OCI-LY1 (cell line): ENCODE data around the gene PRR5.
A peak's percentile ranks its signal among the peaks of the same experiment; 100 is the strongest.

ENCODE experiments used
- H2AFZ ChIP-seq: fragments of 200-600 bp; sonication (generic), shearing (Covaris generic); 2 replicates; pipeline ENCODE4 v1.6.0; 2014; ENCODE audit warnings: antibody characterized with exemption, mild to moderate bottlenecking, low read length
- H3F3A ChIP-seq: fragments of 200-600 bp; sonication (generic), shearing (Covaris generic); 2 replicates; pipeline ENCODE4 v1.6.0; 2014; ENCODE audit warnings: mild to moderate bottlenecking, antibody characterized with exemption, low read length, moderate library complexity; ENCODE audit not compliant: insufficient read depth
- H3K27ac ChIP-seq: fragments of 200-600 bp; sonication (generic); 2 replicates; pipeline ENCODE4 v1.5.1; 2014; ENCODE audit warnings: low read length, mixed run types, mild to moderate bottlenecking, low read depth; ENCODE audit not compliant: poor library complexity, severe bottlenecking
- H3K27me3 ChIP-seq: fragments of 200-600 bp; sonication (generic); 2 replicates; pipeline ENCODE4 v1.6.0; 2014; ENCODE audit warnings: antibody characterized with exemption, mild to moderate bottlenecking, low read length, moderate library complexity; ENCODE audit not compliant: insufficient read depth
- H3K36me3 ChIP-seq: fragments of 200-600 bp; sonication (generic); 2 replicates; pipeline ENCODE4 v1.6.1; 2014; ENCODE audit warnings: mild to moderate bottlenecking, antibody characterized with exemption, low read length, moderate library complexity, mixed read lengths; ENCODE audit not compliant: insufficient read depth
- H3K4me1 ChIP-seq: fragments of 200-600 bp; sonication (generic); 2 replicates; pipeline ENCODE4 v1.5.1; 2014; ENCODE audit warnings: mild to moderate bottlenecking, low read length, moderate library complexity; ENCODE audit not compliant: insufficient read depth, severe bottlenecking
- H3K4me2 ChIP-seq: fragments of 200-600 bp; sonication (generic), shearing (Covaris generic); 2 replicates; pipeline ENCODE4 v1.6.1; 2014; ENCODE audit warnings: low read length
- H3K4me3 ChIP-seq: fragments of 200-600 bp; sonication (generic); 2 replicates; pipeline ENCODE4 v1.5.1; 2014; ENCODE audit warnings: low read length, low read depth, mild to moderate bottlenecking, mixed read lengths; ENCODE audit not compliant: poor library complexity, severe bottlenecking
- H3K79me2 ChIP-seq: fragments of 200-600 bp; shearing (Covaris generic); 2 replicates; pipeline ENCODE4 v1.6.1; 2016; ENCODE audit warnings: mixed run types, low read length, mixed read lengths; ENCODE audit not compliant: insufficient read depth
- H3K9ac ChIP-seq: fragments of 200-600 bp; sonication (generic), shearing (Covaris generic); 2 replicates; pipeline ENCODE4 v1.6.1; 2014; ENCODE audit warnings: mild to moderate bottlenecking, low read length, mixed read lengths
- H3K9me2 ChIP-seq: fragments of 200-600 bp; sonication (generic), shearing (Covaris generic); 2 replicates; pipeline ENCODE4 v1.6.1; 2014; ENCODE audit warnings: low read depth, mild to moderate bottlenecking, low read length, mixed read lengths
- H3K9me3 ChIP-seq: fragments of 200-600 bp; shearing (Covaris generic); 2 replicates; pipeline ENCODE4 v1.6.1; 2014; ENCODE audit warnings: low read length, mixed read lengths
- H4K20me1 ChIP-seq: fragments of 200-600 bp; sonication (generic), shearing (Covaris generic); 2 replicates; pipeline ENCODE4 v1.6.0; 2016; ENCODE audit warnings: mild to moderate bottlenecking, low read length; ENCODE audit not compliant: insufficient read depth
- CTCF ChIP-seq: fragments of 200-600 bp; sonication (generic), shearing (Covaris generic); IDR thresholded peaks from 2 replicates; pipeline ENCODE4 v1.5.1; 2017; ENCODE audit warnings: mild to moderate bottlenecking, antibody characterized with exemption, low read length, moderate library complexity, mixed read lengths
- EZH2 ChIP-seq: fragments of 200-600 bp; sonication (generic), shearing (Covaris generic); IDR thresholded peaks from 2 replicates; pipeline ENCODE4 v1.8.0; 2017; ENCODE audit warnings: borderline replicate concordance, mixed run types, mild to moderate bottlenecking, antibody characterized with exemption, low read length, moderate library complexity, mixed read lengths

PRR5 gene

DNA sequence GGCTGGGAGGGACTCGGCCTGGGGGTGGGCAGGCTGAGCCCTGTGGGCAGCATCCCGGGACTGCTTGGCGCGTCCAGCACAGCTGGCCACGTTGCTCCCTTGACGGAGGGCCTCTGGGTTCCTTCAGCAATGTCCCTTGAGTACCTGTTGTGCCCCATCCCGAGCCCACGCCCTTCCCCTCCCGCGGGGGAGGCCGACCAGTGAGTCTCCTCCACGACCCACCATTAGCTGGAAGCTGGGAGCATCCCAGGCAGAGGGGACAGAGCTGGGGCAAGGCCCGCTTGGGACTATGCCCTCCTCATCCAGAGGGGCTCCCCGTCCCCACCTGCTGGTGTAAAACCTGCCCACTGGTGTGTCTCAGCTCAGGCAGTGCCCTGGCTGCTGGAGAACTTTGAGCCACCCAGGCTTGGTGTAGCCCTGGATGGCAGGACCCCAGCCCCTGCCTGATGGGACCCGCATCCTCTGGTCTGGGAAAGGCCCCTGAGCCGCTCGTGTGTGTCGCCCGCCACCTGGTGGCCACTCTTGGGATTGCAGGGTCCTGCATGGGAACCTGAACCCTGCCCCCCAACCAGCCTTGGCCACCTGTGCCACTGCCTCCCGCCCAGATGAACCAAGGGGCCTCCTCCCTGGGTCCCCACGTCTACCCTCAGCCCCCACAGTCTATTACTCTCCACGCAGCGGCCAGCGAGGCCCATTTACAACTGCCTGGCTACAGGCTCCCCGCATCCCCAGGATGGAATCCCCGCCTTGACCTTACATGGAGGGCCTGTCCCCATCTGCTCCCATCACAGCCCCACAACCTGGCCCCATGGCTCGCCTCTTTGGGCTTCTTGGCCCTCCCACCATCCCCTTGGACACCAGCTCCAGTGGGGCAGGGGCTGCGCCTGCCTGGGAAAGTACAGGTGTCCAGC lies 33.8 kb downstream of the PRR5 start:
- Histone ChIP-seq H3K9me3 (no peaks in the 10 kb centered on the region), H3K4me1 (no peaks in the 10 kb centered on the region), H3K4me2 (no peak overlapping the region), H3K4me3 (no peak overlapping the region), H3K27ac (no peak overlapping the region), H3K9ac (no peak overlapping the region), H3K36me3 (no peaks in the 10 kb centered on the region), H2AFZ (no peak overlapping the region), H4K20me1 (no peaks in the 10 kb centered on the region), H3F3A (no peaks in the 10 kb centered on the region), H3K9me2 (no peaks in the 10 kb centered on the region), H3K79me2 (no peaks in the 10 kb centered on the region), H3K27me3 (0 out of 2 replicates have a peak, but pooled peaks cover 2% of the 10 kb centered on the region)
- TF ChIP-seq EZH2 (no peak), CTCF (peak; percentile 84)

- H3K27ac ChIP-seq, result no peak overlapping the region
- H3K9ac ChIP-seq, result no peak overlapping the region
- 0 out of 2 replicates have a peak, but pooled peaks cover 2% of the 10 kb centered on the region for H3K27me3 ChIP-seq
- H4K20me1 ChIP-seq, result no peaks in the 10 kb centered on the region
- H3K79me2 ChIP-seq, result no peaks in the 10 kb centered on the region
- H3K4me2 ChIP-seq, result no peak overlapping the region
- no peak overlapping the region for H3K4me3 ChIP-seq
- H3K4me1 ChIP-seq, result no peaks in the 10 kb centered on the region
- no peaks in the 10 kb centered on the region for H3F3A ChIP-seq
- no peaks in the 10 kb centered on the region for H3K9me3 ChIP-seq
- no peak for TF ChIP-seq EZH2
- no peak for TF ChIP-seq CTCF
- H3K36me3 ChIP-seq, result no peaks in the 10 kb centered on the region
- H3K9me2 ChIP-seq, result no peaks in the 10 kb centered on the region
- H2AFZ ChIP-seq, result no peak overlapping the region
Measured at GRCh38 chr22:44736581-44737405, 34.8 kb downstream of the PRR5 start.

- H3K4me3 ChIP-seq, result no peak overlapping the region
- H2AFZ ChIP-seq, result no peak overlapping the region
- H3K79me2 ChIP-seq, result no peaks in the 10 kb centered on the region
- H3K9me3 ChIP-seq, result no peaks in the 10 kb centered on the region
- no peaks in the 10 kb centered on the region for H3K9me2 ChIP-seq
- no peak overlapping the region for H3K9ac ChIP-seq
- 0 out of 2 replicates have a peak, but pooled peaks cover 2% of the 10 kb centered on the region for H3K27me3 ChIP-seq
- no peaks in the 10 kb centered on the region for H3F3A ChIP-seq
- no peak overlapping the region for H3K4me2 ChIP-seq
- no peaks in the 10 kb centered on the region for H4K20me1 ChIP-seq
- no peak overlapping the region for H3K27ac ChIP-seq
- no peaks in the 10 kb centered on the region for H3K4me1 ChIP-seq
- H3K36me3 ChIP-seq, result no peaks in the 10 kb centered on the region
- no peak for TF ChIP-seq EZH2
- no peak for TF ChIP-seq CTCF
Measured at GRCh38 chr22:44737406-44738346, 35.7 kb downstream of the PRR5 start.
